Transverse colon (tissue), 4 donors: ENCODE data around the gene IST1.

Source experiments
- EP300 ChIP-seq: sonication (generic); formaldehyde crosslinking; IDR thresholded peaks from one replicate; pipeline ENCODE4 v1.6.1; 2017; ENCODE audit warnings: antibody characterized with exemption, low read depth
- POLR2A ChIP-seq: fragments of 450-650 bp; IDR thresholded peaks from one replicate; pipeline ENCODE4 v1.6.1; 2016; ENCODE audit warnings: antibody characterized with exemption, mild to moderate bottlenecking, moderate library complexity
- POLR2AphosphoS5 ChIP-seq, 3 donors: sonication (generic); formaldehyde crosslinking; IDR thresholded peaks; one replicate each; pipeline ENCODE4 v1.6.1; 2016; ENCODE audit warnings: antibody characterized with exemption in 3 of 3
- TF ChIP-seq, protein P1 (sequence below), 5 experiments: fragments of 200-600 bp in 3 of 5; fragments of 450-650 bp in 2 of 5; sonication (generic) in 3 of 5; IDR thresholded peaks; 1 replicate in 2 of 5; 2 replicates in 3 of 5; pipeline ENCODE4 v1.5.1; 2016 to 2017; ENCODE audit warnings: antibody characterized with exemption in 5 of 5, inconsistent platforms in 3 of 5, mild to moderate bottlenecking in 2 of 5, moderate library complexity in 1 of 5

GRCh38 chr16:71933017-71933416, 37.7 kb downstream of the IST1 start:
- TF ChIP-seq EP300: no peak
- TF ChIP-seq POLR2A: no peak
- TF ChIP-seq, protein P1, sequence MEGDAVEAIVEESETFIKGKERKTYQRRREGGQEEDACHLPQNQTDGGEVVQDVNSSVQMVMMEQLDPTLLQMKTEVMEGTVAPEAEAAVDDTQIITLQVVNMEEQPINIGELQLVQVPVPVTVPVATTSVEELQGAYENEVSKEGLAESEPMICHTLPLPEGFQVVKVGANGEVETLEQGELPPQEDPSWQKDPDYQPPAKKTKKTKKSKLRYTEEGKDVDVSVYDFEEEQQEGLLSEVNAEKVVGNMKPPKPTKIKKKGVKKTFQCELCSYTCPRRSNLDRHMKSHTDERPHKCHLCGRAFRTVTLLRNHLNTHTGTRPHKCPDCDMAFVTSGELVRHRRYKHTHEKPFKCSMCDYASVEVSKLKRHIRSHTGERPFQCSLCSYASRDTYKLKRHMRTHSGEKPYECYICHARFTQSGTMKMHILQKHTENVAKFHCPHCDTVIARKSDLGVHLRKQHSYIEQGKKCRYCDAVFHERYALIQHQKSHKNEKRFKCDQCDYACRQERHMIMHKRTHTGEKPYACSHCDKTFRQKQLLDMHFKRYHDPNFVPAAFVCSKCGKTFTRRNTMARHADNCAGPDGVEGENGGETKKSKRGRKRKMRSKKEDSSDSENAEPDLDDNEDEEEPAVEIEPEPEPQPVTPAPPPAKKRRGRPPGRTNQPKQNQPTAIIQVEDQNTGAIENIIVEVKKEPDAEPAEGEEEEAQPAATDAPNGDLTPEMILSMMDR (IDR thresholded peaks at IDR 0.05): no peak
- TF ChIP-seq POLR2AphosphoS5 (IDR thresholded peaks at IDR 0.05): no peak
